ENCODE data around the gene AGAP1.

AGAP1 gene

DNA sequence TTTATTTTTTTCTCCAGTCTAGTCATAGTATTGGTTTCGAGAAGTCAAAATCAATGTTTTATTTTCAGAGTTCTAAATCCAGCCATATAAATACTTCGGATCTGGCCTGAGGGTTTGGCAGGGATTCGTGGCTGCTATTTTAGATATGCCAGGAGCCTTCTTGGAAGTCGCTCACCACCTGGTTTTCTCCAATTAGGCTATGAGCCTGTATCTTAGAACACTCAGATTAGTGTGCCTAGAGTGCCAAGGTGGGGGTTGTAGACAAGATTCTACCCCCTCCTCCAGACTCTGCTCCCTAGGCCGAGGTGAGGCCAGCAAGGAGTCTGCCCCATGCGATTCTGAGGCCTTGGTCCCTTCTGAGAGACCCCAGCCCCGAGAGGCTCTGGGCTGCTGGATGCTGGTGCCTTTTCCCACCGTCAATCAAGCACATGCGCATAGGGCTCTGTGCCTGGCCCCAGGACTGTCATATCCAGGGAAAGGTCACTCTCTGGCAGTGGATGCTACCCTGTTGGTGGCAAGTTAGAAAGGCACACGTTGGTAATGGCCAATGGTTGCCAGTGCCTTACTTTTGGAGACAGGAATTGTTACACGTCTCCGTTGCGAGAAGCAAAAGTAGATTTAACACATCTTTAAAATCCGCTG lies 197.1 kb downstream of the AGAP1 start:
- no peak for DNase-seq (ENCODE audit: low read depth)

DNA sequence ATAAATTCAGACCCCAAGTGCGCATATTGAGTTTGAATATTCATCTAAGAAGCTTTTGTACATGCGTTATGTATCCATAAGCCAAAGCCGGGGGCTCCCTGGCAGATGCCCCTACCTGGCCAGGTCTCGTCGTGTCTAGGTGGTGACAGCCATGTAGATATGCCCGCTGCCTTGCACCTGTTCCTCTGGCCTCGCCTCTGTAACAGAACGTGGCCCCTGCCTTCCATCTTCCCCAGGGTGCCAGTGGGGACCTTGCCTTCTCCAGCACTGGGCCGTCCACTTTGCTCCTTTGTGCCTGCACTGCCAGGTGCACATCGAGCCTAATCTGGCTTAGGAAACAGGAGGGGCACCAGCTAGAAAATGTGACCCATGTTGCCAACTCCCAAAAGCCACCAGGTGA lies 198.2 kb downstream of the AGAP1 start:
- no peak for DNase-seq (ENCODE audit: low read depth)

DNA sequence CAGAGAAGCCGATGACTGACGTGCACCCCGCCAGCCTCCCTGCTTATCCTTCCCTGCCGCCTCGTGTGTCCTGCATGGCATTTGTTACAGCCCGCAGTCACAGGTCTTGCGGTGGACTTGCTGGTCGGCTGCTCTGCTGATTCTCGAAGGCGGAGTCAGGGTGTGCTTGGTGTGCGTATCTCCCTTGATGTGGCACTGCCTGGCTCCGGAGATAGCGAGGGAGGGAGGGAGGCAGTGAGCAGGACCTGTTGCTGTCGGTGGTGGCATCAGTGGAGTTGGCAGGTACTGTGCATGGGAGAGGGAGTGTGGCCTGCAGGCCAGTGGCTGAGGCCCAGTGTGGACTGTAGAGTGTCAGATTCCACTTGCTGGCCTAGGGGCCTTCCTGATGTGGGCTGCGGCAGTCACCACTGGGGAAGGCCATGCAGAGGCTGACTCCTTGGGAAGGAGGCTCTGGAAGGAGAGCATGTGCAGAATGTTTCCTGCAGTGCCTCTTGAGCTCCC lies 198.9 kb downstream of the AGAP1 start:
- DNase-seq (ENCODE audit: low read depth): no peak

DNA sequence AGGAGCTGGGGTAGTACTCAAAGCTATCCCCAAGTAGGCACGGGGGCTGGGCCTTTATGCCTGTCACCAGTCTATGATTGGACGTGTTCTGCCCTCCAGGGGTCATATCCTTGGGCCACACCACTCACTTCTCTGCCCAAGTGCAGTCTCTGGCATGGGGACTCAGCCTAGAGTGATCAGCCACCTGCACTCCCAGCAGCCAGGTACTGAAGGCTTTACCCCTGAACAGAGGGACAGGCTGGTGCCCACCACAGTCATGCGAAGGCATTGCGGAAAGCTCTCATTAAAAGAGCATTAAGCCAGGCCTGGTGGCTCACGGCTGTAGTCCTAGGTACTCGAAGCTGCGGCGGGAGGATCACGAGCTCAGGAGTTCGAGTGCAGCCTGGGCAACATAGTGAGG lies 199.4 kb downstream of the AGAP1 start:
- no peak for DNase-seq (ENCODE audit: low read depth)

DNA sequence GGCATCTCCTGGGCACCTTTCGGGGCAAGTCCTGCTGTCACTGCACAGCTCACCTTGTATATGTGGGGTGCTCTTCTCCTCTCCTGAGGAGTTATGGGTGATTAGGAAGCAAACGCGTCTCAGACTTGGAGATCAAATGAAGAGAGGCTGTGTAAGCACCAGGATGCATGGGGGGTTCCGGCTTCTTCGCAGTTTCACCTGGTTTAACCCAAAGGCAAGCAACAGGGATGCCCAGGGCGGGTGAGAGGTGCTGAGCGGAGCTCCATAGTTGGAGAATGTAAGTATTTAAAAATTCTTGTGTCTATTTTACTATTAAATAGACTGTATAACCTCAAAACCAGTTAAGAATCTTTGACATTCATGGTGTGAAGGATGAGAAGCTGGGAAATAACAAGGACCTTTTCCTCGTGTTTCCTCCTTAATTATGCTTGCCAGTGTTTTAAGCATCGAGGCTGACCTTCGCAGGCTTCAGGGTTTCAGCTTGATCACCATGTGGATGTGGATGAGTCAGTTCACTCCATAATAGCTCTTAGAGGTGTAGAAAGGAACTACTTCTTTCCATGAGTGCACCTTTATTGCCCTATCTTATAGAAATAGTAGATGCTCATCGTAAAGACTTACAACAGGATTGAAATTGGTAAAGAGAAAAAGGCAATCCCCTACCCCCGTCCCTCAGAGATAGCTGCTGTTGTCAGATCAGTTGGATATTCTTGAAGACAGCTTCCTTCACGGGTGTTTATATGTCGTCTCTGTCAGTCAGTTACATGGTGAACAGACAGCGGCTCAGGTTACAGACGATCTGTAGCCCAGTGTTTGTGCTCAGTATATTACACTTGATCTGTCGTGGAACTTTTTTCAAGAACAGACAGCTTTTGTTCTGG lies 201.1 kb downstream of the AGAP1 start:
- no peak for DNase-seq (ENCODE audit: low read depth)

DNA sequence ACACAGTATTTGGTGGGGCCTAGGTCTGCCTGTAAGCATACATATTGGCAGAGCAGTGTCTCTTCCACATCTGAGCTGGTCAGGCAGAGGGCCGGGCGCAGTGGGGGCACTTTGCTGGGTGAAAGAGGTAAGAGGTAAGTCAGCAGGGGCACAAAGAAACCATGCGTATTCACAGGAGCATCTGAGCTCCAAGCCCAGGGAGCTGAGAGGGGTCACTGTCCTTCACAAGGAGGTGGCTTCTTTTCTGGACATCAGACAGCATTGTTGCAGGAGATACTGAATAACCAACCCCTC lies 201.7 kb downstream of the AGAP1 start:
- DNase-seq (ENCODE audit: low read depth): no peak

DNA sequence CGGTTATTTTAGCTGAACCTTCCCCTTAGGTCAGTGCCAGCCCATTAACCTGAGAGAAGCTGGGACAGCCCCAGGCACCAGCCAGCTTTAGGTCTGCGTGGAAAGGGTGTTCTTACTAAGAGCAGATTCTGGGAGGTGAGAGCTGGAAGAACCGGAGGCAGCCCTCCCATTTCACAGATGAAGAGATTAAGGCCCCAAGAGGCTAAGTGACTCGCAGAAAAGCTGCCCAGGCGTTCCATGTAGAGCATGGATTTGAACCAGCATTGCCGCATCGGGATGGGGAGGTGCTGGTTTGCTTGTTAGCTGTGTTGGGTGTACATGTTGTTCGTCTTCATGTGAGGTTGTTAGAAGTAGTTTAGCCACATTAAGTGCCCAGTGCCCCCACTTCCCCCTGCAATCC lies 203.2 kb downstream of the AGAP1 start:
- DNase-seq (ENCODE audit: low read depth): no peak

DNA sequence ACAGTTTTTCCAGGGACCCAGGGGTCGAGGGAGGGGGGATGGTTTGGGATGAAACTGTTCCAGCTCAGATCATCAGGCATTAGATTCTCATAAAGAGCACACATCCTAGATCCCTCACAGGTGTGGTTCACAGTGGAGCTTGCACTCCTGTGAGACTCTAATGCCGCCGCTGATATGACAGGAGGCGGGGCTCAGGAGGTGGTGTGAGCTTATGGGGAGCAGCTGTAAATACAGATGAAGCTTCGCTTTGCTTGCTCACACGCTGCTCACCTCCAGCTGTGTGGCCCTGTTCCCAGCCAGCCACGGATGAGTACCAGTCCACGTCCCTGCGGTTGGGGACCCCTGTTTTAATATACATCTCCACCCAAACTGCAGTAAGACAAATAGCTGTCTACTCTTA lies 204.2 kb downstream of the AGAP1 start:
- DNase-seq (ENCODE audit: low read depth): no peak

DNA sequence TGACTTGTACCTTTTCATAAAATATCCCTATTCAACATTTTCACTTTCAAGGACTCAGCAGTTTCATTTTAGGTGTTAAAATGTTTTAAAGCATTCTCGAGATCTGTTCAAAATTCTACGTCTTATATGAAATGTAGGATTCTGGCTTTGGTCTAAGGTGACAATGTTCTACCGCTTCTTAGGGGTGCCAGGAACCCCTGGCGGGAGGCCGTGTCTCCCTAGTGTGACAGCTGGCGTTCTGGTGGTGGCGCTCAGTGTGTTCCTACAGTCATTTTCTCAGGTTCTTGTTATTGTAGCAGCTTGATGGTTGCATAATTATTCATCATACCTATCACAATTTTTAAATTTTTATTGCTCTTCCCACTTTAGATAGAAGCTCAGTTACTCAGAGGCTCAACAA lies 204.6 kb downstream of the AGAP1 start:
- DNase-seq (ENCODE audit: low read depth): no peak

DNA sequence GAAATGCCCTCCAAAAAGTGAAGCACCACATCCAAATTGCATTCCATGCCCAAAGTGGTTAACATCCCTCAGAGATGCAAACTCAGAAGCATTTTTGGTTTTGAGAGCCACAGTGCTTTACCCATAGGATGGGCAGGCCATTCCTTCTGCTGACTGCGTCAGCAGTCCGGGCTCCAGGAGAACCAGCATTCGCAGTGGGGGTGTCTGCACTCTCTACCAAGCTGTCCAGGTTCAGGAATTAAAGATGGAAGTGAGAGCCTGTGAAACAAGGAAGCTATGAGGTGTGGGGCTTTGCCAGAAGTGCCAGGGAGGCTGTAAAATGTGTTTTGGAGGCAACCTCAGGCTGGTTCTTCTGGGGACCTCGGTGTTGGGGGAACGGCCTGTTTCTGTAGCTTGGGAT lies 205.7 kb downstream of the AGAP1 start:
- no peak for DNase-seq (ENCODE audit: low read depth)

DNA sequence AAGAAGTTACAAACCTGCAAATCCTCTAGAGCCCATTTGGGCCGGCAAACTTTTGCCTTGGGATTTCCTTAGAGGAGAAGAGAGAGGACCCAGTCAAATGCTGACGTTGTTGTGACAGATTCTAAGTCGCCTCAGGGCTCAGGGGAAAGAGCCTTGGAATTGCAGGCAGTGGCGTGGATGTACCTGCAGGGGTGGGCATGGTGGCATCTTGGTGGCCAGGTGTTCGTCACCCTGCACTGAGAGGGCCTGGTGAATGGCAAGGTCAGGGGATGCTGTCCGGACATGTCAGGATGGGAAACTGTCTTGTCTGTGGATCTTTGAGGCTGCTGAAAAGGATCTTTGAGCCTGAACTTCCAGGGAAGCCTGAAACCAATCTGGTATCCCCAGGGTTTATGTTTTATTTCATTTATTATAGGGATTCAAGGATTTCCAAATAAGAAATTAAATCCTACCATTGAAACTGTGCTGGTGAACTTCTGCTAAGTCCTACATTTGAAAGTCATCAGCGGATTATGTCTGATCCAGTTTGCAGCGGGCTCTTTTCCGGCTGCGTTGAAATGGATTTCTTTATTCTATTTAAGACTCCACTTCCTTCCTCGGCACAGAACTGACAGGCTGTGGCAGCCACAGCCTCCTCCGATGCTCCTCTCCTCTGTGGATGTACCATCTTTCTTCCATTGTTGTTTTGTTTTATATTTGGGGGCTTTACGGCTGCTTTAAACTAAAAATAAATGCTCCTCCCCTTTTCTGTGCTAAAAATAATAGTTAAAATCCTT lies 207.6 kb downstream of the AGAP1 start:
- DNase-seq (ENCODE audit: low read depth): no peak

DNA sequence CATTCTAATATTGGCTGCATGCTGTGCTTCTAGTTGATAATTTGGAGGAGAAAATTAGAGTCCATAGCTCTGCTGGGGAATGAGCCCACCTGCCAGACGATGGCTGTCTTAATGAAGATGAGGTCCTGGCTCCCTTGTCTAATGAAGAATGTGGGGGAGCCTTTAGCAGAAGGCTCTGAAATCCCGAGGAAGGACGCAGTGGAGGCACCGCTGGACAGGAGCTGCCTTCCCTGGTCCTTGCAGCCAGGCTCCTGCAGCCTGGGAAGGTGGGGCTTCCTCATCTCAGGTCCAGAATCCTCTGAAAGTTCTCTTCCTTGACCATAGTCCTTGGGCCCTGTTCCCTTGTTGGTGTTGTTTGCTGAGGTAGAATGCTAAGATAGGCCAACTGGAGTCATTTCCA lies 208.3 kb downstream of the AGAP1 start:
- DNase-seq (ENCODE audit: low read depth): no peak

DNA sequence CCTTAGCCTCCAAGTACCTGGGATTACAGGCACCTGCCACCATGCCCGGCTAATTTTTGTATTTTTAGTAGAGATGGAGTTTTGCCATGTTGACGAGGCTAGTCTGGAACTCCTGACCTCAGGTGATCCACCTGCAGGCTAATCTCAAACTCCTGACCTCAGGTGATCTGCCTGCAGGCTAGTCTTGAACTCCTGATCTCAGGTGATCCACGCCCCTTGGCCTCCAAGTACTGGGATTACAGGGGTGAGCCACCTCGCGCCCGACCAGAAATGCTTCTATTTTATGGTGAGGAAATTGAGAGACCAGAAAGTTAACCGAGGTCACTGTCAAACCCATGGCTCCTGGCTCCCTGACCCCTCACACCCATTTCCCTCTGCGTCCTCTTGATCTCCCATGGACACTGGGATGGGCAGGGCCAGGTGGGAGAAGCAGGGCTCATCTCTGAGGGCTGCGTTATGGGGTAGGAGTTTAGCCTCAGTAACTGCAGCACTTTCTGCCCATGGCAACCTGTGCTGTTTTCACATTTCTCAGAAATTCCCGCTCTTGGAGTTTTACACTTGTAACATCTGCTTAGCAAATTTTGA lies 210.0 kb downstream of the AGAP1 start:
- no peak for DNase-seq (ENCODE audit: low read depth)

DNA sequence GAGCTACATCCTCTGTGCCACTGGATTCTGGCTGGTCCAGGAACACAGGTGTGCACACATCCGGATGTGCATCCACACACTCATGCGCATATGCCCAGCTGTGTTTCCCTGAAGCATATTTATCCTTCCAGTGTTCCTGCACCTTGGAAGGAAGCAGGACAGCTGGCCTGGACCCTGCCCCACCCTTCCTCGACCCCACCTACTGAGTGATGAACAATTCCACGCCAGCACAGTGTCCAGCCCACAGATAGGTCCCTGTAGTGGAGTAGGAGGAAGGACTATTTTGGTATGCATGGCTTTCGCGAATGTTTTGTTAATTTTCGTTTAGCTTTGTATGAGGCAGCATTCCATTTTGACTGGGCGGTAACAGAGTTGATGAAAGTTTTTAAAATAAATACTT lies 211.5 kb downstream of the AGAP1 start:
- no peak for DNase-seq (ENCODE audit: low read depth)

DNA sequence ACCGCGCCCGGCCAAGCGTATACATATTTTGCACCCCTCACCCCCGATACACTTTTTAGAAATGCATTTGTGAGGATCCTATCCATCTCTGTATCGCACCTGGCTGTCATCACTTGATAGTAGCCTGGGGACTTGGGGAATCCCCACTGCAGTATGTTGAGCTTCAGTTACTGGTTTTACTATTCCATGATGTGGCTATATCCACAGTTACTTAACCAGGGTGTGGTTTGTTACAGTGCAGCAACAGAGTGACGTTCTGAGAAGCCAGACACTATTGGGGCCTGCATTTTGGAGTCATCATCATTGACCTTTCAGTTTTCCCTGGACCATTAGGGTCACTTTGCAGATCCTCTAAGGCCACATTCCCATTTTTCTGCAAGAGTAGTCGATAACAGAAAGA lies 212.7 kb downstream of the AGAP1 start:
- no peak for DNase-seq (ENCODE audit: low read depth)

DNA sequence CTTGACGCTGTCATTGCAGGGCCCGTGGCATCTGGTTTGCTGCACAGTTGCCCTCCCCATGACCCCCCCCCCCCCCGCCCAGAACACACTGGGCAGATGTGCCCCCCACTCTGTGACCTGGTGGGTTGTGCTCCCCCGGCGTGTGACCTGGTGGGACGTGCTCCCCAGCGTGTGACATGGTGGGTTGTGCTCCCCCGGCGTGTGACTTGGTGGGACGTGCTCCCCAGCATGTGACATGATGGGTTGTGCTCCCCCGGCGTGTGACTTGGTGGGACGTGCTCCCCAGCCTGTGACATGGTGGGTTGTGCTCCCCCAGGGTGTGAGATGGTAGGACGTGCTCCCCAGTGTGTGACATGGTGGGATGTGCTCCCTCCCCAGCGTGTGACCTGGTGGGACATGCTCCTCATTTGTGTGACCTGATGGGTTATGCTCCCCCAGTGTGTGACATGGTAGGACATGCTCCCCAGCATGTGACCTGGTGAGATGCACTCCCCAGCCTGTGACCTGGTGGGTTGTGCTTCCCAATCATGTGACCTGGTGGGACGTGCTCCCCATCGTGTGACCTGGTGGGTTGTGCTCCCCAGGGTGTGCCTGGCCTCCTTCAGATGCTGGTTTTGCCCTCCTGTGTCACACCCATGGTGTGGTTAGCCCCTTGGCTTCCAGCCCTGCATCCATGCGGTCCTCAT lies 213.7 kb downstream of the AGAP1 start:
- no peak for DNase-seq (ENCODE audit: low read depth)

DNA sequence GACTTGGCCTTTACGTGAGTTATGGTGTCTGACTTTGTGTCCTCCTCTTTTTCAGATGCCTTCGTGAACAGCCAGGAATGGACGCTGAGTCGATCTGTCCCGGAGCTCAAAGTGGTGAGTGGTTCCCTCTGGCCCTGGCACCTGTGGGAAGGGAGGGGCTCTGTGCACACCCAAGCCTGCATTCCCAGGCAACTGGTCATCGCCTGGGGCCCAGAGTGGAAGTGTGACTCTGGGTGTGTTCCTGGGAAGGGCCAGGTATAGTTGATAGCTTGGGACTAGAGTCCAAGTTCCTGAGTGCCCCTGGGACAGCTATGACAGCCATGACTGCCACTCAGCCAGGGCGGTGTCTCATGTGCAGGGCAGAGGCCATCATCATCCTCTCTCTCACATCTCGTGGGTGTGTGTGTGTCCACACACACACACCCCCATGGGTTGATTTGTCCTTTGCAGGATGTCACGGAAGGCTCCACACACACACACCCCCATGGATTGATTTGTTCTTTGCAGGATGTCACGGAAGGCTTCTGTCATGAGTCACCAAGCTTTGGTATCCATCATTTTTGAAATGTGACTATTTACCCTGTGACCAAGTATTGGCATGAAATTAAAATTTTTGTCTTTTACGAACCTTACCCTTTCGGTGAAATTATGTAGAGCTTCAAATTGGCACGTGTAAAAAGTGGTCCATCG lies 215.4 kb downstream of the AGAP1 start:
- peak; percentile 28 for DNase-seq (ENCODE audit: low read depth)

DNA sequence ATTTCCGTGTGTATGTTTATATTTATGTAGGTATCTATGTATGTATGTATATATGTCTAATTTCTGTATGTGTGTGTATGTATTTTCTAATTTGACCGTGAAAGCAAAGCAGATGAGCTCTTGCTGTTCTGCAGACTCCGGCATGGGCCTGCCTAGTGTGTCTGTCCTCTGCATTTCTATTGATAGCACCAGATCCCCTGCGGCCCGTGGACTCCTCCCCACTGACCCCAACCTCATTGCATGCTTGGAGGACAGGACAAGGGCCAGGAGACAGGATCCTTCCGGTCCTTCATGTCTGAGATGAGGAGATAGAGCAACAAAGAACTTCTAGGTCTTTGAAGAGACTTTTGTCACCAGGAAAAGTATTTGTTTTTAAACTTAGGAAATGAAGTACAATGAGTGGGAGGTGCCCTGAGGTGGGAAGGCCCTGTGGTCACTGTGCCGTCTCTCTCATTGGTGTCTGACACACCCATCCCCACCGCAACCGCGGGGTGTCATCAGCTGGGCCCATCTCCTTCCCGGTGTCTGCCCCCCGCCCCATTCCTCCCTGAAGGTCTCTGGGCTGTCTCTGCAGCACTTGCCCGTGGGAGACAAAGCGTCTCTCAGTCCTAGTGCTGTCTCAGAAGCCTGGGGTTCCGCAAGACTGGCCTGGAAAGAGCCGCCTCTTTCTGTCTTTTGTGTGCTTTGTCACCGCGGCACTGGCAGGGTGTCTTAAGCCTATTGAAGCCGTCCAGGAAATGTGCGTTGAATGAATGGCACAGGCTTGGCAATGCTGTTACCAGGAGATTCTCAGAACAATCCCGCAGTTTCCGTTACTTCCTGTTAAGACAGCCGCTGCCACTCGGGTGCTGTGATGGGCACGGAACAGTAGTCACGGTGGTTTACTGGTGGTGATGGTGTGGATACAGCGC lies 216.4 kb downstream of the AGAP1 start:
- DNase-seq (ENCODE audit: low read depth): no peak

DNA sequence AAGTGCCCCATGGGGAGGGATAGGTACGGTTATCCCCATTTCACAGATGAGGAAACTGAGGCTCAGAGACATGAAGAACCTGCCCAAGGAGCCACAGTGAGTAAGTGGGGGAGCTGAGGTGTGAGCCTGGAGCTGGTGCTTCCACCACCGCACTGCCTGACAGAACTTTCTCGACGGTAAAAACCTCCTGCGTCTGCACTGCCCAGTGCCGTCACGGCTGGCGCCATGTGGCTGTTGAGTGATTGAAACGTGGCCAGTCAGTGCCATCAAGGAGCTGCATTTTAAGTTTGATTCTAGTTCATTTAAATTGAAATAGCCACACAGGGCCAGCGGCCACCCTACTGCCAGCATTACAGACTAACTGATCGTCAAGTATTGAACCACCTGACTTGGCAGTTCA lies 217.1 kb downstream of the AGAP1 start:
- DNase-seq (ENCODE audit: low read depth): no peak

DNA sequence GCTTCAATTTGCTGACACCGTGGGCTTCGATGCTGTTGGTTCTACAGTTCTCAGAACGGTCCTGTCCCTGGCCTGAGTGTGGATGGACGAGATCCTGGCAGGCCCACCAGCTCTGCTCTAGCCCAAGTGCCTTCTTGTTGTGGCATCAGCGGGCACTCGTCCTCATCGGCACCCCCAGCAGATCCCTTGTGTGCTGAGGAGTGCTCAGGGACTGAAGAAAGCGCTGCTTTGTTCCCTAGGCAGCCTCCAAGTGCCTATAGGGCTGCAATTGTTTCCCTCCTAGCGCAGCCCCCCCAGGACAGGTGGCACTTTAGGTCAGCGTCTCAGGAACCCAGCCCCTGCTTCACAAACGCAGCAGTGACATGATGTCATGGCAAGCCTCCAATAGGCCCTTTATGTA lies 217.7 kb downstream of the AGAP1 start:
- DNase-seq (ENCODE audit: low read depth): no peak

Measured in GM04504 (cell line).